Effector memory CD4-positive, alpha-beta T cell (primary cell): ENCODE results near the gene CACNA2D2.

Experiments
- DNase-seq, 3 donors: peaks; one replicate each; pipeline ENCODE4 v3.0.0-alpha.2; 2020
- H3K27ac ChIP-seq: 2 replicates; pipeline ENCODE4 v1.7.0; 2013; ENCODE audit warnings: mild to moderate bottlenecking, low read length, moderate library complexity; ENCODE audit not compliant: insufficient read depth, poor library complexity, severe bottlenecking
- H3K27me3 ChIP-seq: replicated peaks from 2 replicates; pipeline ENCODE4 v1.7.0; 2013; ENCODE audit warnings: mild to moderate bottlenecking, low read length; ENCODE audit not compliant: insufficient read depth, control insufficient read depth, poor library complexity, severe bottlenecking
- H3K36me3 ChIP-seq: 2 replicates; pipeline ENCODE4 v1.7.0; 2013; ENCODE audit warnings: mild to moderate bottlenecking, low read length, moderate library complexity; ENCODE audit not compliant: control insufficient read depth, insufficient read depth
- H3K4me1 ChIP-seq: 2 replicates; pipeline ENCODE4 v1.7.0; 2013; ENCODE audit warnings: low read length, mild to moderate bottlenecking; ENCODE audit not compliant: control insufficient read depth, insufficient read depth, poor library complexity, severe bottlenecking
- H3K4me3 ChIP-seq: 2 replicates; pipeline ENCODE4 v1.7.0; 2013; ENCODE audit warnings: low read length, low read depth, mild to moderate bottlenecking; ENCODE audit not compliant: insufficient read depth, poor library complexity, severe bottlenecking
- H3K9me3 ChIP-seq: 2 replicates; pipeline ENCODE4 v1.7.0; 2013; ENCODE audit warnings: mild to moderate bottlenecking, low read length, moderate library complexity; ENCODE audit not compliant: control insufficient read depth

The CACNA2D2 gene

DNA sequence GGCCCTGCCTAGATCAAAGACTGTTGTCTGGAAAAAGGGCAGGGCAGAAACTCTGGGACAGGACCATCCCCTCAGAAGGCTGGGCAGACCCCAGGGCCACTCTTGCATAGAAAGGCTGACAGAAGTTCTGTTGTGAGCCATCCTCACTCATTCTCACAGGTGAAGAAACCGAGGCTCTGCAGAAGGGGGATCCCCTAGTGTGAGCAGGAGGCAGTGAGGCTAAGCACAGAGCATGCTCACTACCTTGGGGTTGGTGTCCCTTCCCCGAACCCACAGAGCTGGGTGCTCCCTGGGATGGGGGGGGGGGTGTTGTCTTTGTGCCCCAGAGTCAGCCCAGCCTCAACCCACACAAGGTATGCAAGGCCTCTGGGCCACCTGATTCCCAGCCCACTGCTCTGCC is 93.2 kb downstream of the CACNA2D2 start:
- Histone ChIP-seq H3K27ac (no peak overlapping the region), H3K36me3 (no peaks in the 10 kb centered on the region), H3K27me3 (no peaks in the 10 kb centered on the region), H3K4me1 (no peaks in the 10 kb centered on the region), H3K9me3 (no peaks in the 10 kb centered on the region), H3K4me3 (no peak overlapping the region)
- DNase-seq, result no peak

DNA sequence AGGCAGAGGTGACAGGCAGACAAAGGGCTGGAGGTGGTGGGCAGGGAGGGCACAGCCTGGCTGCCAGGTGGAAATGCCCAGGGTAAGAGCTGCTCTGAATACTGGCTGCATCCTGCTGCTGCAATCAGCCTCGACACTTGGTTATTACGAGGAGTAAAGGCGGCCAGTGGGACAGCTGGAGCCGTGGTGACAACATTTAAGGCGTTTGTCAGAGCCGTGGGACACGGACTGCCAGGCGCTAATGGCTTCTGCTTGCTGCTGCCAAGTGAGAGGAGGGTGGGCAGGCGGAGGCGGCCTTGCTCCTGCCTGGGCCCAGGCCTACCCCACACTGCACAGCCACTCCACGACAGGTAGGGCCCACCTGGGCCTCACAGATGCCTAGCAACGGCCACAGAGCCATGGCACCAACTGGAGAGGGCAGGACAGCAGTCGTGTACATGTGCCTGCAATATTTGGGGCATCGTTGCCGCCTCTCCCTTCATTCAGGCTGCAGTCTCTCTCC is 94.9 kb downstream of the CACNA2D2 start:
- H3K27ac ChIP-seq, result no peak overlapping the region
- H3K36me3 ChIP-seq, result no peaks in the 10 kb centered on the region
- no peaks in the 10 kb centered on the region for H3K4me1 ChIP-seq
- no peaks in the 10 kb centered on the region for H3K27me3 ChIP-seq
- no peak for DNase-seq
- H3K9me3 ChIP-seq, result no peaks in the 10 kb centered on the region
- no peak overlapping the region for H3K4me3 ChIP-seq

DNA sequence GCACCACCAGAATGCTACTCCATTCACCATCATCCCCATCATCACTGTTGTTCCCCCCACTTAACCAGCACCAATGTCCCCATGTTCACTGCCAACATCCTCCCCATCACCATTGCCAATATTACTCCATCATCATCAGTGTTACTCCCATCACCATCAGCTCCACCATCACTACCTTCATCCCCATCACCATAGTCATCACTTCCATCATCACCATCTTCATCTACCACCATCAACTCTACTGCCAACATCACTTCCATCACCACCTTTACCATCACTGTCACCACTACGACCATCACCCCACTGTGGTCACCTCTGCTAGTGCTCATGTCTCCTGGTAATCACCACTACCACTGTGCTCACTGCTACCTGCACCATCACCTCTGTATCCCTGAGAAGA is 96.9 kb downstream of the CACNA2D2 start:
- no peaks in the 10 kb centered on the region for H3K27me3 ChIP-seq
- H3K9me3 ChIP-seq, result no peaks in the 10 kb centered on the region
- H3K36me3 ChIP-seq, result no peaks in the 10 kb centered on the region
- no peak overlapping the region for H3K27ac ChIP-seq
- no peaks in the 10 kb centered on the region for H3K4me1 ChIP-seq
- DNase-seq, result no peak
- H3K4me3 ChIP-seq, result no peak overlapping the region

DNA sequence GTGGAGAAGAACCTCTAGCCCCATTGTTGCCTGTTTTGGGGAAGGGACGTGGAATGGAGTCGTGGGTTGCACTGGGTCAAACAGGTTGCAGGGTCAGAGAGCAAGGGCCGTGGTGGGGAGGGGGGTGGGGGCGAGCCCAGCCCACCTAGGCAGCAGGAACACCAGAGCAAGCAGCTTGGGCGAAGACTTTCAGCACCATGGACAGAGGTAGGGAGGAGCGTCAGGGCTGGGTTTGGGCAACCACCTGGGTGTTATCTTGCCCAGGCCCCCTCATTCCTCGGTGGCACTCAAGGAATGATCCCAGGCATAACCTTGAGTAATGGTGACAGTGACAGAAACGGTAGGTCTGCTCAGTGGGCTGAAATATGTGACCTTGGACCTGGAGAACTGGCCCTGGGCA is 98.2 kb downstream of the CACNA2D2 start:
- Histone ChIP-seq H3K27me3 (no peaks in the 10 kb centered on the region), H3K27ac (no peak overlapping the region)
- DNase-seq, result no peak

DNA sequence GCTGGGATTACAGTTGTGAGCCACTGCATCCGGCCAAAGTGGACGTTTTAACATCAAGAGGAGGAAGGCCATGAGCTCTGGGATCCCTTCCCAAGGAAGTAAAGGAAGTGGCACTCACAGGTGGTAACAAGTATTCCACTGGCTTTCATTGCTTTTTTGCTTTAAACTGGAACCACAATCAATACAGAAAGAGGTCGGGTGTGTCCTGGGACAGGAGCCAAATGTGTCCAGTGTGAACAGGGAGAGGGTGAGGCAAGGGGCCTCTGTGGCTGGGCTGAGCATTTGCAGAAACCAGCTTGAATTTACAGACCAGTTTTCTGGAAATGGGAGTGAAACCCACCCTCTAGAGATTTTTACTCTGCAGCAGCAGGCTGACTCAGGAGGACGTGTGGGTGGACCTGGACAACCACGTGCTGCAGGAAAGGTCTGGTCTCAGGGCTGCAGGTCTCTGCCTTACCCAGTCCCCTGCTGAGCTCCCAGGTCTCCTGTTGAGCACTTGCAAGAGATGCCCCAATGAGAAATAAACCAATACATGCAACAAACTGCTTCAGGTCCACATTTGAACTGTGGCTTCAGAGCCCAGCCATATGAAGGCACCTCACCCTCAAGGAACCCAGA is 101.3 kb downstream of the CACNA2D2 start:
- H3K27me3 ChIP-seq, result no peaks in the 10 kb centered on the region
- H3K27ac ChIP-seq, result no peak overlapping the region
- no peak overlapping the region for H3K4me3 ChIP-seq
- no peaks in the 10 kb centered on the region for H3K36me3 ChIP-seq
- DNase-seq, result no peak
- H3K4me1 ChIP-seq, result no peaks in the 10 kb centered on the region
- no peaks in the 10 kb centered on the region for H3K9me3 ChIP-seq

More for the DNA sequence above, 98.2 kb downstream of the CACNA2D2 start:
- no peak overlapping the region for H3K4me3 ChIP-seq
- H3K4me1 ChIP-seq, result no peaks in the 10 kb centered on the region
- no peaks in the 10 kb centered on the region for H3K36me3 ChIP-seq
- no peaks in the 10 kb centered on the region for H3K9me3 ChIP-seq

DNA sequence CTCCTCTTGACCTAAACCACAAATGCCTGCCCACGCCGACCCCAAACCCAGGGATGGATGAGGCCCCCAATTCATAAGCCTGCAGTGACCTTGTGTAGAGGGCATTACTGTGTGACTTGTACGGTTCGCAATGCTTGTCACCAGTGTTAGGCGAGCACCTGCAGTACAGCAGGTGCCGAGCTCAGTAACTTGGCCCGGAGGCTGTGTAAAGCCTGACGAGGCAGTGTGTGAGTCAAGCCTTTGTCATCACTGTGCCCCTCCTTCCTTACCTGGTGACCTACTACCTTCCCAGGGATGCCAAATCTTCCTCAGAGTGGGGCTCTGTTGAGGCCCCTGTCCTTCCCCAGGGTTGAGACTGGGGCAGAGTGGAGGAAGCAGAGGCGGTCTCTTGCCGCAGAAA is 106.9 kb downstream of the CACNA2D2 start:
- H3K36me3 ChIP-seq, result no peaks in the 10 kb centered on the region
- no peaks in the 10 kb centered on the region for H3K4me1 ChIP-seq
- no peaks in the 10 kb centered on the region for H3K9me3 ChIP-seq
- no peaks in the 10 kb centered on the region for H3K27me3 ChIP-seq
- DNase-seq, result no peak
- H3K27ac ChIP-seq, result no peak overlapping the region
- no peak overlapping the region for H3K4me3 ChIP-seq

DNA sequence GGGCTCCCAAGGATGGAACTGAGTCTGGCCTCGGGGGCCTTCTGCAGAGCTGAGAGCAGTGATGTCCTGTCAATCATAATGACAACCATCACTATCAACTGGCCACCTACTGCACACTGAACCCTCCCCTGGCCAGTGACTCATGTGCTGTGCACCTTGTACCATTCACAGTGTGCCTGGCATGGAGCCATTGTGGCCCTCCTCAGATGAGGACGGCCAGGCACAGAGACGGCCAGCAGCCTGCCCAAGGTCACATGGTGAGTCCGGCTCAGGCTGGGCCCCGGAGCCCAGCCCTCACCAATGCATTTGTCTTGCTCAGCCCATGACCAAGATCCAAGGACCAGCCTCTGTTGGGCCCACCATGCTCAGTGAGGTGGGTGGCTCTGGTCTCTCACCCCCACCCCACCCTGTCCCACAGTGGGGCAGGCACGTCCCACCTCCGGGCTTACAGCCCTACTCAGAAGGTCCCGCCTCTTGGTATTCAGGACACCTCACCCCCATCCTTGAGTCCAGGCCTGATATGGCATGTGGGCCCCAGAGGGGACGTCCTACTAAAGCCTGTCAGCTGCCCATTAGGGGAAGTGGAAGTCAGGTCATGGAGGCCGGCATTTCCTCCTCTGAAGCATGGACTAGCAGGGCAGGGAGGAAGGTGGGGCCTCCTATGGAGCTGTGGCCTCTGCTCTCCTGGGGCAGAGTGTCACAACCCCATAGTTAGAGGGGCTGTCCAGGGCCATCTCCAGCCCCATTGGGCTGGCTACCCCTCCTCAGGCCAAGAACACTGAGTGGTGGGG is 108.2 kb downstream of the CACNA2D2 start:
- Histone ChIP-seq H3K9me3 (no peaks in the 10 kb centered on the region), H3K36me3 (no peaks in the 10 kb centered on the region), H3K4me1 (no peaks in the 10 kb centered on the region), H3K27ac (no peak overlapping the region), H3K4me3 (no peak overlapping the region), H3K27me3 (no peaks in the 10 kb centered on the region)
- no peak for DNase-seq

DNA sequence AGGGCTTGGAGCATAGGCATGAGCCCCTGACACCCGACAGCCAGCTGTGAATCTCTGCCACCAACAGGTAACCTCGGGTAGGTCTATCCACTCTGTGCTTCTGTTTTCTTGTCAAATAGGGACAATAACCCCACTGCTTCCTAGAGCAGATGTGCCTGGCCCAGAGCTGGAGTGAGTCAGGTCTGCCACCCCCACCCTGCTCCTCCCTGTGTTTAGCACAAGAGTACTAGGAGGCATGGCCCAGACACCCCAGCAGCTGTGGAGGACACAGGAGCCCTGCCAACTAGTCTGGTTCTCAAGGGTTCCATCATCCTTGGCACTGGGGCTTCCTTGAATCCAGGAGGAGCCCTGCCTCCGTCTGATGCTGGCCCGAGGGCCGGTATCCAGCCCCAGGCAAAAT is 110.4 kb downstream of the CACNA2D2 start:
- DNase-seq, result no peak
- H3K4me1 ChIP-seq, result no peaks in the 10 kb centered on the region
- H3K36me3 ChIP-seq, result no peaks in the 10 kb centered on the region
- no peak overlapping the region for H3K4me3 ChIP-seq
- no peaks in the 10 kb centered on the region for H3K9me3 ChIP-seq
- H3K27me3 ChIP-seq, result no peaks in the 10 kb centered on the region
- H3K27ac ChIP-seq, result no peak overlapping the region

DNA sequence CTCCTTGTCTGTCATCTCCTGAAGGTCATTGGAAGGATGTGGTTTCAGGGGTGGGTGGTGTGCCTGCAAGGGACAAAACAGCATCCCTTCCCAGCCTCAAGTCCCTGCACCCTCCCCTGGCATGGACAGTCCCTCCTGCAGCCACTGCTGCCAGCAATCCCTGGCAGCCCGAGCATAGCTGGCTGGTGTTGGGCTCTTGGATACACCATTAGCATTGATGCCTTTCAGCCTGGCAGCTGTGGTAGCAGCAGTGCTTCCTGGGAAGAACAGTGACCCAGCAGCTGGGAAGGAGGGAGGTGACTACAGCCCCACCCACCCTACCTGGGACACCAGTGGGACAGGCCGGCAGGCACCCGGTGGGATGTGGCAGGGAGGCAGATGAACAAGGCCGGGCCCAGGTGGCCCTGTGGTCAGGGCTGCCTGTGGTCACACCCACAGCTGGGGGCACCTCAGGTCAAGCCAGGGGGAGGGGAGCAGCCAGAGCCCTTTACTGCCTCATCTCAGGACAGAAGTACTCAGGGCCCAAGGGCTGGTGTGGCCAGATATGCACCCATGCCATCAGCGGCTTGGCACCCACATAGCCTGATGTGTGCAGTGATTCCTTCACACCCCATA is 111.2 kb downstream of the CACNA2D2 start:
- Histone ChIP-seq H3K27me3 (no peaks in the 10 kb centered on the region), H3K4me3 (no peak overlapping the region), H3K9me3 (no peaks in the 10 kb centered on the region), H3K36me3 (no peaks in the 10 kb centered on the region), H3K27ac (no peak overlapping the region), H3K4me1 (no peaks in the 10 kb centered on the region)
- DNase-seq, result no peak
